Measurements from ENCODE around the gene HIPK2. TPM values are rescaled to one million over a fixed set of nuclear protein-coding genes. Genes with fewer than 3 reads are reported as not detected.

The HIPK2 gene
- total and polyA plus RNA-seq, 2 experiments from 2014 or later: 7.3 to 16.9 TPM

DNA sequence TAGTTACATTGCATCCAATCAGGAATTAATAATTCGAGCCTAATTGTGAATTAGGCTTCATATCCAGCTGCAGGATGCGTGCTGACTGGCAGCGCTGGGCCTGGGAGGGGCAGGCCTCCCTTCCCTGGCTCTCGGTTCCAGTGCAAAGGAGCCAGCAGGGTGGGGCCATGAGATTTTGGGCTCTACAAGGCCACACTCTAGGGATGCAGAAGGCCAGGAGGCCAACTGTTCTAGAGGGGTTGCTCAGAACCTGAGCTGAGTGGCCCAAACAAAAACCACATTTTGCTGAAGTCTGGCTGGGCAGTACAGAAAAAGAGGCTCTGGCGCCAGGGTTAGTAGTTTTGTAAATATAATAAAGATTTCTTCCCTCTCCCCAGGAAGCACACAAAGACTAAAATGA is 182.0 kb downstream of the HIPK2 start:
- TF ChIP-seq REST (IDR thresholded peaks at IDR 0.05; ENCODE audit: unreplicated experiment): no peak
- no peak for TF ChIP-seq EZH2phosphoT487 (IDR thresholded peaks at IDR 0.05; ENCODE audit: unreplicated experiment)
- no peak for TF ChIP-seq NANOG (IDR thresholded peaks at IDR 0.05; ENCODE audit: borderline replicate concordance)
- no peak for TF ChIP-seq CREB1 (CRISPR knock-in tag; IDR thresholded peaks at IDR 0.05; ENCODE audit: low read depth)
- no peak for TF ChIP-seq STAT1 (IDR thresholded peaks at IDR 0.05; ENCODE audit: unreplicated experiment)
- TF ChIP-seq, protein P1, sequence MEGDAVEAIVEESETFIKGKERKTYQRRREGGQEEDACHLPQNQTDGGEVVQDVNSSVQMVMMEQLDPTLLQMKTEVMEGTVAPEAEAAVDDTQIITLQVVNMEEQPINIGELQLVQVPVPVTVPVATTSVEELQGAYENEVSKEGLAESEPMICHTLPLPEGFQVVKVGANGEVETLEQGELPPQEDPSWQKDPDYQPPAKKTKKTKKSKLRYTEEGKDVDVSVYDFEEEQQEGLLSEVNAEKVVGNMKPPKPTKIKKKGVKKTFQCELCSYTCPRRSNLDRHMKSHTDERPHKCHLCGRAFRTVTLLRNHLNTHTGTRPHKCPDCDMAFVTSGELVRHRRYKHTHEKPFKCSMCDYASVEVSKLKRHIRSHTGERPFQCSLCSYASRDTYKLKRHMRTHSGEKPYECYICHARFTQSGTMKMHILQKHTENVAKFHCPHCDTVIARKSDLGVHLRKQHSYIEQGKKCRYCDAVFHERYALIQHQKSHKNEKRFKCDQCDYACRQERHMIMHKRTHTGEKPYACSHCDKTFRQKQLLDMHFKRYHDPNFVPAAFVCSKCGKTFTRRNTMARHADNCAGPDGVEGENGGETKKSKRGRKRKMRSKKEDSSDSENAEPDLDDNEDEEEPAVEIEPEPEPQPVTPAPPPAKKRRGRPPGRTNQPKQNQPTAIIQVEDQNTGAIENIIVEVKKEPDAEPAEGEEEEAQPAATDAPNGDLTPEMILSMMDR (conservative IDR thresholded peaks at IDR 0.05; ENCODE audit: low read depth in 2 of 2): no peak
- no peak for TF ChIP-seq ETS1 (IDR thresholded peaks at IDR 0.05)
- no peak for TF ChIP-seq ZNF114 (CRISPR knock-in tag; IDR thresholded peaks at IDR 0.05)
- no peak for TF ChIP-seq POLR2AphosphoS5 (IDR thresholded peaks at IDR 0.05; ENCODE audit: low read depth)
- no peak for TF ChIP-seq ZNF331 (CRISPR knock-in tag; IDR thresholded peaks at IDR 0.05; ENCODE audit: low read depth)
- no peaks in the 10 kb centered on the region for H3F3A ChIP-seq (replicated peaks; ENCODE audit: low read depth)
- Mint-ChIP-seq H3K9me3 (no peaks in the 10 kb centered on the region), H3K27me3 (ENCODE audit: insufficient read depth, low read depth, poor library complexity) (no peaks in the 10 kb centered on the region), H3K4me3 (no peak overlapping the region), H3K27ac (no peak overlapping the region), H3K36me3 (ENCODE audit: low read depth) (peaks cover 11% of the 10 kb centered on the region; the same call in 2 of the 3 replicates), H3K4me1 (no peaks in the 10 kb centered on the region)
- H3K27me3 ChIP-seq (ENCODE audit: insufficient read depth): no peaks in the 10 kb centered on the region
- no peak overlapping the region for H3K4me2 ChIP-seq
- DNase-seq (ENCODE audit: low spot score): no peak
- H2AFZ ChIP-seq: no peak overlapping the region
- no peak overlapping the region for H3K4me3 ChIP-seq
- no peaks in the 10 kb centered on the region for H3K36me3 ChIP-seq (ENCODE audit: insufficient read depth)
- no peaks in the 10 kb centered on the region for H4K20me1 ChIP-seq (replicated peaks; ENCODE audit: insufficient read depth)
- H3K9me2 ChIP-seq (ENCODE audit: insufficient read depth): no peaks in the 10 kb centered on the region
- no peaks in the 10 kb centered on the region for H3K79me2 ChIP-seq (replicated peaks; ENCODE audit: insufficient read depth)
- no peaks in the 10 kb centered on the region for H3K4me1 ChIP-seq (ENCODE audit: insufficient read depth)
- no peak for ATAC-seq
- no peak overlapping the region for H3K27ac ChIP-seq (ENCODE audit: low read depth)

Data from GM23338 (cell line).